HG03064 (cell line): Measurements from ENCODE around the gene MARVELD3.
"Not testable (repeated sequence)": the region's sequence is repeated elsewhere in the genome, so short reads cannot be mapped to it uniquely, and the experiment has no call there.

Experiments
- ATAC-seq: cut with Tn5 transposase; IDR thresholded peaks from one replicate; pipeline ENCODE4 v1.9.1; 2021; ENCODE audit warnings: low read depth; ENCODE audit not compliant: unreplicated experiment

The MARVELD3 gene

DNA sequence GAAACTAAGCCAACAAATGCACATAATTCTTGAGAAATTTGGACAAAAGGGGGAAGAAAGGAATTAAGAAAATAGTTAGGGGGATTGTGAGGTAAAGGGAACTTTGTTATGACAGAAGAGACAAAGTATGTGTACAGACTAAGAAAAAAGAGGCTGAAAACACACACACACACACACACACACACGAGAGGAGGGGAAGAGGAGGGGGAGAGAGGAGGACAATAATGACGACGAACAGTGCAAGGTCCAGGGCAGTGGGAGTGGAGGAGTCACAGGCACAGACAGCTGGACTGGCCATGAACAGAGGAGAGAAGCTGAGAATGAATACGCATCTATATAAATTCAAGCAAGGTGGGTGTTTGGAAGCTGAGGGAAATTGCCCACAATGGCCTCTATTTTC, 44.6 kb downstream of the MARVELD3 start:
- no peak for ATAC-seq

DNA sequence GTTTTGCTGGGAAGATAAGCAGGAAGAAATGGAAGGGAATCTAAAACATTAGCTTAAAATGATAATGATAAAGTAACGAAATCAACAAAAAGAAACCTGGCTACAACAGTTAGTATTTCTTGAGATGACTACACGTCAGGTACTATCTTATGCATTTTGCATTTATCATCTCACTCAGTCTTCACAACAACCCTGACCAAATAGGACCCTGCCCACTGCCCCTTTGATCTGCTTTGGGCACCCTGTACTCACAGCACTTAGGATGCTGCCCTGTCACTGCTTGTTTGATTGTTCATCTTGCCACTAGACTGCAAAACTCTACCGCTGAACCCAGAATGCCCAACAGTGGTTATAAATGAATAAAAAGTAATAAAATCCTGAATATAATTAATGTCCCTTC, 45.2 kb downstream of the MARVELD3 start:
- ATAC-seq: no peak

DNA sequence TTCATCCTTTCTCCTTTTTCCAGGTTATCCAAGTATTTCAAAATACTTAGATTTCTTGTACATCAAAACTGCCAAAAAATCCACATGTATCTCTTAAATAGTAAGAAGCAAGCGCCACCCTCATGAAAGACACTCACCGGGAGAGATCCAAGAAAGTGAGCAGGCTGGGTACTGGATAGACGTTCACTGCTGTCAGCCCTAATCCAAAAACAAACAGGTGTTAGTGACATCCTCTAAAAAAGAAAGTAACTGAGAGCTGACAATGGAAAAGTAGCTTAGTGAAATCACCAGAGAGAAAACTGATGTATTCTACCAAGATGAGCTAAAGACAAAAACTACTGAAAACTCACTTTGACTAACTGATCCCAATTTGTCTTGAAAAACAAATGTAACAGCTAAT, 46.1 kb downstream of the MARVELD3 start:
- no peak for ATAC-seq

DNA sequence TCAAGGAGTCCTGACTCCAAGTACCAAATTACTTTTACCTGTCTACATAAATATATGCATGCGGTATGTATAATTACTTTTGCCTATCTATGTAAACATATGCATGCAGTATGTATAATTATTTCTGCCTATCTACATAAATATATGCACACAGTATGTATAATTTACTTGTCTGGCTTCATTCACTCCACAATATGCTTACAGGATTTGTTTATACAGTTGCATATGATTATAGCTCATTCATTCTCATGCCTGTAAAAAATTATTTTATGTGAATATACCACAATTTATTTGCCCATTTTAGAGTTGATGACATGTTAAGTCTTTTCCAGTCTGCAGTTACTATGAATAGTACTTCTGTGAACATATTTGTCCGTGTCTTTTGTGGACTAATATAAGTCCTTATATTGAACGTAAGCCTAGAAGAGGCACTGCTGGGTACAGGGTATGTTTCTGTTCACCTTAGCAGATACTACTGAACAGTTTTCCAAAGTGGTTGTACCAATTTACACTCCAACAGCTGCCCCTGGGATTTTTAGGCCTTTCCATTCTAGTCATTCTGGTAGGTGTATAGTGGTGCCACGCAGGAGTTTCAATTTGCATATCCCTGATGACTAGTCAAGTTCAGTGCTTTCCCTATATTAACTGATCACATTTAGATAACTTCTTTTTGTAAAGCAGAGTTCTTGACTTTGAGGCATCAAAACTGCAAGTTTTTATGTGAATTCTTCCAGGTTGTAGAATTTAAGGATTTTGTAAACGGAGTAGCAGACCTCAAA, 47.0 kb downstream of the MARVELD3 start:
- no peak for ATAC-seq

DNA sequence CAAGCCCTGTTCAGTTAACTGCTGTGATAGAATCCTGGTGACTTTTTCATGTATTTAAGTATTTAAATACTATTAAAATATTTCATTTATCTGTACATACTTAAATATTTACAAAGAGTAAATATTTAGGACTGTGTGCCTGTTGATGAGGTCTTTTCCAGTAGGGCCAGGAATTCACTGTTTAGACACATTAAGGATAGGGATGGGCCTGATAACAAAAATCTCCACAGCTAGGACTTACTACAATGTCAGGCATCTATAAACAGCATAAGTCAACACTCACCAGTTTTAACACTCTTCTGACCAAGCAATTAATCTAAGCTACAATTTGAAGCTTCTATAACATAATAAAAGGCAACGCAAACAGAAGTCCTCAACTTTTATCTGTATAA, 47.6 kb downstream of the MARVELD3 start:
- no peak for ATAC-seq

DNA sequence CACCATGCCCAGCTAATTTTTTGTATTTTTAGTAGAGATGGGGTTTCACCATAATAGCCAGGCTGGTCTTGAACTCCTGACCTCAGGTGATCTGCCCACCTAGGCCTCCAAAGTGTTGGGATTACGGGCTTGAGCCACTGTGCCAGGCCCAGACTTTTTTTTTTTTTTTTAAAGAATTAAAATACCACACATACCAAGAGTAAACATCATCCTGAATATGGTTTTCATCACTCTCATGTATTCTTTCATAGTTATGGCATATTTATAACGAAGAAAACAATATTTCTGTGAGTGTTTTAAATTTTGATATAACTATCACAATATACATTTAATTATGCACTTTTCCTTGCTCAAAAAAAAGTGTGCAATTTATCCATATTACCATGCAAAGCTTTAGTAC, 48.2 kb downstream of the MARVELD3 start:
- no peak for ATAC-seq

DNA sequence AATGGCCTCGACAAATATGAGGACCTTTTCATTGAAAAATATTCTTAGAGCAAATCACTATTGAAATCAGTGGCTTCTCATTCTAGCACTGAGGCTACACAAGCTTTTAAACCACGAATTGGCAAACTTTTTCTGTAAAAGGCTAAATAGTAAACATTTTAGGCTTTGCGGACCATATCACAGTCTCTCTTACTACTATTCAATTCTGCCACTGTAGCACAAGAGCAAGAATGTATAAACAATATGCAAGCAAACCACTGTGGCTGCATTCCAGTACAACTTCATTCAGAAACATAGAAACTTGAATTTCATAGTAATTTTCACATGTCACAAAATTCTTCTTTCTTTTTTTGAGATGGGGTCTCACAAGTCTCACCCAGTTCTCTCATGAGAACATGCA, 49.4 kb downstream of the MARVELD3 start:
- ATAC-seq: no peak

DNA sequence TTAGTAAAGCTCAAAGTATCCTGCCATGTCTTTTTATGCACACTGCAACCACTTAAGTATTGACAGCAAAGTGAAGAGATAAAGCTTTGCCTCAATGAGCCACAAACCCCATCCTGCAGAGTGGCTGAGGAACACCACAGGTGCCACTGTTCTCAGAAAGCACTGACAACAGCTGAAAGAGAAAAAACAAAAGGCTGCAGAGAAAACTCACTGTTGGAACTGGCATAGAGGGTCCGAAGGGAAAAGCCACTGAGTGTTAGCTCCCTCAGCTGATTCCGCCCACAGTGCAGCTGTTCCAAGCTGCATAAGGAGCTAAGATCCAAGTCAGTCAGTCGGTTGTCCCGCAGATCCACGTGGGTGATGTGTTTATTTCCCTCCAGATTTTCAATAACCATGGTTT, 50.3 kb downstream of the MARVELD3 start:
- no peak for ATAC-seq

DNA sequence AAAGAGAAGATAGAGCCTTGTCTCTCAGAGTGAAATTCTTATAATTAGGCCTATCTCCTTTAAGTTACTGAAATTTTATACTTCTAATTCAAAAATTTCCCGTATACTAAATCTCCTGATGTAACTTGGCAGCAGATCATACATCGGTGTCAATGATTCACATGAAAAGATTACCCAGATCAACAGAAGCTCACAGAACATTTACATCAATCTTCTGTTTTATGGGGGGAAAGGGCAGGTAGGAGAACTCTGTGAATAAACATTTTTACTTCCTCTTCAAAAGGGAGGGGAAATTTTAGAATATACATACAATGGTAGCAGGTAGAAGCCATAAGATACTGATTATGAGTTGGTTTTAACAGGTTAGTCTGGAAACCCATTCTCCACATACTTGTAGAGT, 55.4 kb downstream of the MARVELD3 start:
- ATAC-seq: no peak

DNA sequence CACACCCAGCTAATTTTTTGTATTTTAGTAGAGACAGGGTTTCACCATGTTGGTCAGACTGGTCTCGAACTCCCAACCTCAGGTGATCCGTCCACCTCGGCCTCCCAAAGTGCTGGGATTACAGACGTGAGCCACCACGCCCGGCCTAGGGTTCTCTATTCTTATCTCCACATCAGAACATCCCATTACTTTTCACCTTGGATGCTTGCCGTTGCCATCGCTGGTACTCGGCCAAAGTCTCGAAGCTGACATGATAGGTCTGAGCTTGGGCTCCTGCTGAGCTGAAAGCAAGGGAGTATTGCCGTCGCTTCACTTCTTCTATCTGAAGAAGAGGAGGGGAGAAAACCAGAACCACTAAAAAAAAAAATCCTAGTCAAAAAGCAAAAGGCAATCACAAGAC, 58.3 kb downstream of the MARVELD3 start:
- ATAC-seq: not testable (repeated sequence)
